A673 (cell line): ENCODE measurements around the gene MCM3AP. TPM values are rescaled to one million over a fixed set of nuclear protein-coding genes. Genes with fewer than 3 reads are reported as not detected.

ENCODE experiments used
- BruUV-seq: library from RNA; stranded (reverse); fragments of 400-500 nt; replicated peaks from 2 replicates; lab custom pipeline; 2021; lab: Mats Ljungman, UMichigan
- CTCF ChIA-PET: fragments of 300-600 bp; sonication (Branson Sonifier 250); formaldehyde crosslinking; loops from one replicate; lab custom pipeline; 2022; ENCODE audit warnings: antibody characterized with exemption; lab: Charles Lee
- POLR2A ChIA-PET: fragments of 300-600 bp; sonication (Branson Sonifier 250); formaldehyde crosslinking; loops from one replicate; lab custom pipeline; 2022; ENCODE audit warnings: antibody characterized with exemption; ENCODE audit not compliant: low non-redundant PET; lab: Charles Lee
- DNase-seq: peaks from one replicate; pipeline ENCODE4 v3.0.0-alpha.2; 2015; ENCODE audit warnings: low spot score
- H3K27ac ChIP-seq: fragments of 200-600 bp; sonication (generic); 2 replicates; pipeline ENCODE4 v1.5.1; 2016; ENCODE audit warnings: mixed run types, low read depth, mild to moderate bottlenecking, mixed read lengths, antibody characterized with exemption, low read length; ENCODE audit not compliant: poor library complexity, severe bottlenecking
- H3K27me3 ChIP-seq: fragments of 200-600 bp; sonication (generic); replicated peaks from 2 replicates; pipeline ENCODE4 v1.6.1; 2017; ENCODE audit warnings: mixed run types, low read depth, mild to moderate bottlenecking, mixed read lengths, antibody characterized with exemption, low read length; ENCODE audit not compliant: insufficient read depth, poor library complexity
- H3K36me3 ChIP-seq: fragments of 200-600 bp; sonication (generic); 2 replicates; pipeline ENCODE4 v1.6.1; 2016; ENCODE audit warnings: mixed run types, mild to moderate bottlenecking, mixed read lengths, antibody characterized with exemption, low read length; ENCODE audit not compliant: insufficient read depth, poor library complexity, severe bottlenecking
- H3K4me1 ChIP-seq: fragments of 200-600 bp; sonication (generic); 2 replicates; pipeline ENCODE4 v1.6.1; 2017; ENCODE audit warnings: mixed run types, mild to moderate bottlenecking, mixed read lengths, antibody characterized with exemption, low read length; ENCODE audit not compliant: insufficient read depth, poor library complexity, severe bottlenecking
- H3K4me3 ChIP-seq: fragments of 200-600 bp; sonication (generic); 2 replicates; pipeline ENCODE4 v1.5.1; 2016; ENCODE audit warnings: low read depth, mixed run types, mild to moderate bottlenecking, mixed read lengths, low read length; ENCODE audit not compliant: poor library complexity, severe bottlenecking
- H3K9me3 ChIP-seq: fragments of 200-600 bp; sonication (generic); 2 replicates; pipeline ENCODE4 v1.6.1; 2016; ENCODE audit warnings: mixed run types, low read depth, mild to moderate bottlenecking, mixed read lengths, antibody characterized with exemption, low read length; ENCODE audit not compliant: poor library complexity, severe bottlenecking
- CTCF ChIP-seq: fragments of 300-800, 200-600 bp; sonication (generic); conservative IDR thresholded peaks from 2 replicates; pipeline ENCODE4 v1.5.1; 2017; ENCODE audit warnings: low read depth, mild to moderate bottlenecking, antibody characterized with exemption, low read length, moderate library complexity, mixed read lengths
- EZH2 ChIP-seq: fragments of 200-600 bp; sonication (generic); IDR thresholded peaks from 2 replicates; pipeline ENCODE4 v1.6.1; 2017; ENCODE audit warnings: borderline replicate concordance, low read depth, mild to moderate bottlenecking, mixed read lengths, antibody characterized with exemption, low read length; ENCODE audit not compliant: poor library complexity, severe bottlenecking
- intact Hi-C: fragments of 100-400 bp; cut with micrococcal nuclease; formaldehyde crosslinking; loops from one replicate; pipeline ENCODE4 v1.10.0; 2022; ENCODE audit not compliant: unreplicated experiment
- total RNA-seq: library from RNA; stranded (reverse); gene quantifications from 2 replicates; pipeline ENCODE4 v1.2.3, GENCODE V29; 2021

MCM3AP gene
- total RNA-seq, 1 experiment from 2014 or later = 121 TPM

DNA sequence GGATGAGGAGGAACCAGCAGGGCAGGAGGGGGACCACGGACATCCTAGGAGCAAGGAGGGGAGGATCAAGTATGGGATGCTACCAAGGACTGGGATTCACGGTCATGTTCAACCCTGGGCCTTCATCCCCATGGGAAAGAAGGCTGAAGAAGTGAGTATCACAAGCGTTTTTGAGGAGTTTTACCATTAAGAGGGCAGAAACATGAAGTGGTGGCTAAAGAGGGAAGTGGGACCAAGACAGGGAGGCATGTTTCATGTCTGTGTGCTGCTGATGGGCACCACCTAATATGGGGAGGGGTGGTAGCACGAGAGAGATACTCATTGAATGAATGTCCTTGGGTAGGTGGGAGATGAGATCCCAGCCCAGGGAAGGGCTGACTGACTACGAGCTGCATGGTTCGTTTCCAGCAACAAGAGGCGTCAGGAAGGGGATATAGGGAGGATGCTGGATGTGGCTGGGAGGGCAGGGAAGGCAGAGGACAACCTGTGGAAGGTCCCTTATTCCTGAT, 45.5 kb downstream of the MCM3AP start:
- no peak for DNase-seq
- H3K27ac ChIP-seq = no peak overlapping the region
- H3K36me3 ChIP-seq = peaks cover 95% of the 10 kb centered on the region
- H3K4me3 ChIP-seq = no peak overlapping the region
- BruUV-seq = no TSS peak
- intact Hi-C loops = no loop called here
- no peaks in the 10 kb centered on the region for H3K27me3 ChIP-seq
- ChIA-PET POLR2A (no interaction called here), CTCF (no interaction called here)
- no peaks in the 10 kb centered on the region for H3K4me1 ChIP-seq
- no peaks in the 10 kb centered on the region for H3K9me3 ChIP-seq
- TF ChIP-seq EZH2 (no peak), CTCF (no peak)

DNA sequence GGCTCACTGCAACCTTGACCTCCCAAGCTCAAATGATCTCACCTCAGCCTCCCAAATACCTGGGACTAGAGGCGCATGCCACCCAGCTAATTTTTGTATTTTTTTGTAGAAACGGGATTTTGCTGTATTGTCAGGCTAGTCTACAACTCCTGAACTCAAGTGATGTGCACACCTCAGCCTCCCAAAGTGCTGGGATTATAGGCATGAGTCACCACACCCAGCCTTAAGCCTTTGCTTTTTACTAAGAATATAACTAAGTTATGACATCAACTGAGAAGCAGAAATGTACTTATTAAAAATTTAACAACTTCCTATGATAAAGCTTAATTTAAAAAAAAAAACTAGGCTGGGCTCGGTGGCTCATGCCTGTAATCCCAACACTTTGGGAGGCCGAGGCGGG, 47.9 kb downstream of the MCM3AP start:
- no peak for DNase-seq
- H3K36me3 ChIP-seq = peaks cover 87% of the 10 kb centered on the region
- no peak overlapping the region for H3K27ac ChIP-seq
- H3K9me3 ChIP-seq = no peaks in the 10 kb centered on the region
- POLR2A ChIA-PET = no interaction called here
- H3K27me3 ChIP-seq = no peaks in the 10 kb centered on the region
- intact Hi-C loops = no loop called here
- CTCF ChIA-PET = interaction anchor here (0.7 kb wide), 1 partner anchor 18 kb away, joined by 10 read pairs; no protein-coding TSS in a partner anchor
- no TSS peak for BruUV-seq
- no peak overlapping the region for H3K4me3 ChIP-seq
- TF ChIP-seq EZH2 = no peak
- TF ChIP-seq CTCF = no peak
- no peaks in the 10 kb centered on the region for H3K4me1 ChIP-seq

DNA sequence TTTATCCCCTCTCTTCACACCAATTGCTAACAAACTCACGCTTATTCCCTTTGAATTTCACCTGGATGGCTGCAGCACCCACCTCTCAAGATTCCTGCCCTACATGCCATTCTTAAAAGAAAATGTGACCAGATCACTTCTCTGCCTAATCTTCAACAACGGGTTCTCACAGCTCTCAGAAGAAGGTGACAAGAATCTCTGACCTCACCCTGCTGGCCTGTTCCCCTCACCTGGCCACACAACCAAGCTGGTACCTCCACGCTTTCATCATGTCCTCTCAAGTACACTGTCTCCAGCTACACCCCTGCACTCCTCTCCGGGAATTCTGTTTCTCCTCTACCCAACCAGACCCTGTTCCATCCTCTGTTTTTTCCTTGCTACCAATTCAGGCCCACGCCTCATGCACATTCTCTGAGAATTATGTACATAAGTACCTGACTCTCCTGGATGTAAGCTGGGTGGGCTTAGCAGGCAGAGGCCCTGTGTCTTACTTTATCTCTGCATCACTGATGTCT, 50.9 kb downstream of the MCM3AP start:
- H3K4me3 ChIP-seq = no peak overlapping the region
- ChIA-PET POLR2A (no interaction called here), CTCF (no interaction called here)
- intact Hi-C loops = no loop called here
- DNase-seq = no peak
- H3K4me1 ChIP-seq = peaks cover 6% of the 10 kb centered on the region
- no peak for TF ChIP-seq CTCF
- no peak for TF ChIP-seq EZH2
- BruUV-seq = no TSS peak
- H3K9me3 ChIP-seq = no peaks in the 10 kb centered on the region
- no peak overlapping the region for H3K27ac ChIP-seq
- H3K36me3 ChIP-seq = peaks cover 82% of the 10 kb centered on the region
- no peaks in the 10 kb centered on the region for H3K27me3 ChIP-seq
